ENCODE data around the gene ZNF677.
"Not testable (repeated sequence)": the region's sequence is repeated elsewhere in the genome, so short reads cannot be mapped to it uniquely, and the experiment has no call there.

The ZNF677 gene

DNA sequence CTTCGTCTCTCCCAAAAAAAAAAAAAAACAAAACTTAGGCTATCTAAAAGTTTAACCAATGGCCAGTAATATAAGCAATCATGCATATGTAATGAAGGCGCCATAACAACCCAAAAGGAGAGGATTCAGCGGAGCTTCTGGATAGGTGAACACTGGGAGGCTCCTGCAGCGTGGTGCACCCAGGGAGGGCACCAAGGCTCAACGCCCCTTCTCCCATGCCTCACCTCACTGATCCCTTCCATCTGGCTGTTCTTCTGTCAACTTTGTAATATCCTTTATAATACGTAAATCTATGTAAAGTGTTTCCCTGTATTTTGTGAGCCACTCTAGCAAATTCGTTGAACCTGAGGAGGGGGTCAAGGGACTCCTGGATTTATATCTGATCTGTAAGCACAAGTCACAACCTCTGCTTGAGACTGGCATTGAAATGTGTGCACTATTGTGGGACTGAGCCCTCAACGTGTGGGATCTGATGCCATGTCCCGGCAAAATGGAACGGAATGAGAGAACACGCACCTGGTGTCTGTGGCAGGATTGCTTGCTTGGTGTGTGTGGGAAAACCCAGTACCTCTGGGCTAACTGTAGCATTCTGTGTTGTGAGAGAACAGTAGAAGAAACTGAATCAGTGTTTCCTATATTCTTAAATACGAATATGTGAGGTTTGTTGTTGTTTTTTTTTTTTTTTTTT, 61.0 kb downstream of the ZNF677 start:
- no peak for DNase-seq (ENCODE audit: low spot score)

DNA sequence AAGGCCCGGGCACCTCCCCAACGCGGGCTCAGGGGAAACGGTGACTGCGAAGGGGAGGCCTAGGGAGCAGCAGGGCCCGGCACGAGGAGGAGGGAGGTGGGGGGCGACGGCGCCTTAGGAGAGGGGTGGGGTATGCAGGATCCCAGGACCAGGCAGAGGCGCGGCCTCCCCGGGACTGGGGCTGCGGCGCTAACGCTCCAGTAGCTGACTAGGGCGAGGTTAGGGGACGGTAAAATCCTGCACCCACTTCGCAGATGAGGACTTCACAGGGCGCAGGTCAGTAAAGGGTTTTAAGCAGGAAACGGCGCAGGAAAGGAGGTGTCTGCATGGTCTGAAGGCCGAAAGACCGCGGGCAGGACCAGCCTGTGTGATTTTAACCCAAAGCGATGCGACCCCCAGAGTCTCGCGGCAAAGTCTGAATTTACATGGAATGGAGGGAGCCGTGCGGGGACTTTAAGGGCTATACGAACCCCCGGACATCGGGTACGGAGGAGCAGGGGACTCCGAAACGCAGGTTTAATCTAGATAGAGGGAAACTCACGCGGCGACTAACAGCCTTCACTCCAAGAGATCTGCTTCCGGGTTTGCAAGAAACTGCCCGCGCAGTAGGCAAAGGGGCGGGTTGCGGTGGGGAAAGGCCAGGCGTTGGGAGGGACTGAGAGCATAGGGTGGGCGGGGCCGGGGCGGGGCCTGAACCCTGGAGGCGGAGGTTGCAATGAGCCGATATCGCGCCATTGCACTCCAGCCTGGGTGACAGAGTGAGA, 61.7 kb downstream of the ZNF677 start, which contains the start of gene ZNF665:
TSS of gene ZNF665 (minus strand) at position 588 of the 764 bp plus-strand sequence. CDS start 10,460 bp downstream, outside the sequence.
- peak; percentile 66 for DNase-seq (ENCODE audit: low spot score)

DNA sequence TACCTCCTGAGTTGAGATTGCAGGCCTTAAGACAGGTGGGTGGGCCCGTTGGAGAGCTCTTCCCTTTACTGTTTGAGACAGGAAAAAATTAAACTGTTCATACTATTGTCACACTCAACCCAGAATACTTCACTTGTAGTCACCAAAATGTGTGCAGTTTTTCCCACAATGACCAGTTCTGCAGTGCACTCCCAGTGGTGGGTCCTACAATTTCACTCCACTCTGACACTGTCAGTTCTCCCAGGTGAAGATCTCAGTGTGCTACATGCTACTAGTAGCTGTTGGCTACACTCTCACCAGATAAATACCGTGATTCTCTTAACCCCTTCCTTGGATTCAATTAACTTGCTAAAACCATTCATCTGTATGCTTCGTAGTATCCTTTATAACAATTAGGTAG, 64.4 kb downstream of the ZNF677 start:
- no peak for DNase-seq (ENCODE audit: low spot score)

DNA sequence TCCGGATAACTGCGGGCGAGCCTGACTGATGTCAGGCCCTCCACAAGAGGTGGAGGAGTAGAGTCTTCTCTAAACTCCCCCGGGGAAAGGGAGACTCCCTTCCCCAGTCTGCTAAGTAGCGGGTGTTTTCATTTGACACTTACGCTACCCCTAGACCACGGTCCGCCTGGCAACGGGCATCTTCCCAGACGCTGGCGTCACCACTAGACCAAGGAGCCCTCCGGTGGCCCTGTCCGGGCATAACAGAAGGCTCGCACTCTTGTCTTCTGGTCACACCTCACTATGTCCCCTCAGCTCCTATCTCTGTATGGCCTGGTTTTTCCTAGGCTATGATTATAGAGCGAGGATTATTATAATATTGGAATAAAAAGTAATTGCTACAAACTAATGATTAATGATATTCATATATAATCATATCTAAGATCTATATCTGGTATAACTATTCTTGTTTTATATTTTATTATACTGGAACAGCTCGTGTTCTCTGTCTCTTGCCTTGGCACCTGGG, 64.9 kb downstream of the ZNF677 start:
- not testable (repeated sequence) for DNase-seq (ENCODE audit: low spot score)

Measured in kidney capillary endothelial cell (primary cell).